GM12892 (cell line): ENCODE measurements around the gene TMEM213.

Experiments
- POLR2A ChIP-seq: IDR thresholded peaks from 2 replicates; pipeline ENCODE4 v1.6.1; 2011; ENCODE audit warnings: low read depth, low read length, control low read depth
- POLR2AphosphoS5 ChIP-seq: IDR thresholded peaks from 2 replicates; pipeline ENCODE4 v1.6.1; 2011; ENCODE audit warnings: low read depth, low read length, control low read depth
- TAF1 ChIP-seq: IDR thresholded peaks from 2 replicates; pipeline ENCODE4 v1.6.1; 2011; ENCODE audit warnings: low read depth, mild to moderate bottlenecking, control low read depth, low read length, borderline replicate concordance

GRCh38 chr7:138842111-138842510 lies 44.3 kb downstream of the TMEM213 start:
- TF ChIP-seq POLR2A (no peak), POLR2AphosphoS5 (no peak), TAF1 (no peak)
